GM12864 (cell line): ENCODE results near the gene KIF26B.

Experiments used
- DNase-seq: peaks from one replicate; pipeline ENCODE4 v3.0.0-alpha.2; 2011; ENCODE audit warnings: low read depth
- H3K4me3 ChIP-seq: 2 replicates; pipeline ENCODE4 v1.5.1; 2011; ENCODE audit warnings: mild to moderate bottlenecking, low read depth, low read length, control low read depth
- CTCF ChIP-seq: IDR thresholded peaks from 2 replicates; pipeline ENCODE4 v1.5.1; 2011; ENCODE audit warnings: low read depth, mild to moderate bottlenecking, moderate library complexity, low read length, control low read depth, inconsistent platforms; ENCODE audit errors: missing control alignments

KIF26B gene

GRCh38 chr1:245234217-245235081 lies 79.7 kb downstream of the KIF26B start:
- no peak for DNase-seq

DNA sequence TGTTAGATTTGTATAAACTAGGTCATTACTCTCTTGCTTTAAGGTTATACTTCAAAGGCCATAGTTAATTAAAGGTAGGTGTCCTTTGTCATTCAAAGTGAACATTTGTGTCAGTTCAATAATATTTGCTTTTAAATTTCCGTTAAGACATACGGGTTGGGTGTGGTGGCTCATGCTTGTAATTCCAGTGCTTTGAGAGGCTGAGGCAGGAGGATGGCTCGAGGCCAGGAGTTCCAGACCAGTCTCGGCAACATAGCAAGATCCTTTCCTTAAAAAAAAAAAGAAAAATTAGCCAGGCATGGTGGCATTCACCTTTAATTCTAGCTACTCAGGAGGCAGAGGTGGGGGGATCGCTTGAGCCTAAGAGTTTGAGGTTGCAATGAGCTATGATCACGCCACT lies 80.4 kb downstream of the KIF26B start:
- DNase-seq: no peak
- H3K4me3 ChIP-seq: no peak overlapping the region
- TF ChIP-seq CTCF: no peak

More at GRCh38 chr1:245234217-245235081, 79.7 kb downstream of the KIF26B start:
- no peak overlapping the region for H3K4me3 ChIP-seq
- TF ChIP-seq CTCF: no peak

- no peak for TF ChIP-seq CTCF
- no peak for DNase-seq
These were observed 85.9 kb downstream of the KIF26B start for GRCh38 chr1:245240648-245241165.

GRCh38 chr1:245241526-245242130 lies 86.8 kb downstream of the KIF26B start:
- no peak for DNase-seq
- H3K4me3 ChIP-seq: no peak overlapping the region
- no peak for TF ChIP-seq CTCF

More at GRCh38 chr1:245240648-245241165, 85.9 kb downstream of the KIF26B start:
- H3K4me3 ChIP-seq: no peak overlapping the region

DNA sequence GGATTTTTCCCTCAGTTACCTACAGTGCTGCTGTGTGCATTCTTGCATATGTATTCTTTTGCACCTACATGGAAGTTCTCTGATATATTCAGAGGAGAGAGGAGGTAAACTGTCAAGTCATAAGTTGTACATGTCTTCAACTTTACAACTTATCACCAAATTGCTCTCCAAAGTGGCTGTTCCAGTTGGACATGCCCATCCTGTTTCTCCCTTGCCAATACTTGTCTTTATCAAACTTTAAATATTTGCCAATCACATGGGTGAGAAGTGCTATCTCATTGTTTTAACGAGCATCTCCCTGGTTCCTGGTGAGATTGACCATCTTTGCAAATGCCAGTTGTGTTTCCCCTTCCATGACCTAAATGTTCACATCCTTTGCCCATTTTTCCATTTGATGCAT lies 88.2 kb downstream of the KIF26B start:
- DNase-seq: no peak
- no peak for TF ChIP-seq CTCF
- H3K4me3 ChIP-seq: no peak overlapping the region

DNA sequence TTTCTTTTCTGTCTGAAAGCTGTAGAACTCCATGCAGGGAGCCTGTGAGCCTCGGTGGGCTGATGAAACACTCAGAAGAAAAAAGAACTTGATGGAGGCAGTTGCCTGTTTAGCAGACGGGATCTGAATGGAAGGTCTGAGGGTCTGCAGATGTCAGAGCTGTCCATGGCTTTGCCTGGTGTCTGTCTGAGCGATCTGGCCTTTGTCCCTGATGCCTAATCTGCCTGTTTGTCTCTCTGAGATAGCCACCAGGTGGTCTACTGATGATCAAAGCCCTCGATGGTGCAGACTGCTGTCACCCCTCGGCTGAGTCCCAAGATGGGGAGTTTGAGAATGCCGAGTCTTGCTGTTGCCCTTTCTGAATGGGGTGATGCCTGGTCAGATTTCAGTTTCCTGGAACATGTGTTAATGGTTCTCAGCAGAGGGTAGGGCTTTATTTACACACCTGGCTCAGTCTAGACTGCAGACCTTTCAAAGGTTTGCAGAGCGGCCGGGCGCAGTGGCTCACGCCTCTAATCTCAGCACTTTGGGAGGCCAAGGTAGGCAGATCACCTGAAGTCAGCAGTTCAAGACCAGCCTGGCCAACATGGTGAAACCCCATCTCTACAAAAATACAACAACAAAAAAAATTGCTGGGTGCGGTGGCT lies 90.4 kb downstream of the KIF26B start:
- no peak for TF ChIP-seq CTCF
- DNase-seq: no peak
- H3K4me3 ChIP-seq: no peak overlapping the region
